ENCODE measurements around the gene HABP4. TPM values are rescaled to one million over a fixed set of nuclear protein-coding genes. Genes with fewer than 3 reads are reported as not detected.

HABP4 gene
- total and polyA plus RNA-seq, 2 of the 4 experiments (the other 2 are of a cell fraction), result 5.2 to 10.6 TPM

DNA sequence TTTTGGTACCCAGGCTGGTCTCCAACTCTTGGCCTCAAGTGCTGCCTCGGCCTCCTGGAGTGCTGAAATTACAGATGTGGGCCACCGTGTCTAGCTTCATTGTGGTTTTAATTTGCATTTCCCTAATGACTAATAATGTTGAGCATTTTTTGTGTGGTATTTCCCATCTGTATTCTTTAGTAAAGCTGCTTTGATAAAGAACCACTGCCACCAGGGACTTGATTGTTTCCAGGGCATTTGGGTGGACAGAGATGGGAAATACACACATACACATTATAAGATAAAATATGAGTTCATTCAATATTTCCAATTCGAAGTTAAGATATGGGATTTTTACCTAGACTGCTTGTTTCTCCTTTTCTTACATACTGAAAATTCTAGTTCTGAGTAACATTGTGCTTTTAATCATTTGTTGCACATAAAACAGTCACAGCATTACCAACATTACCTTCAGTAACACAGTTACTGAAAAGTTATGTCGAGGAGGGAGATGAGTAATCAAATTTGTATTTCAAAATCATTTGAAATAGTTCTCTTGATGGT, 28.9 kb downstream of the HABP4 start:
- TF ChIP-seq RFX5 (IDR thresholded peaks at IDR 0.05; ENCODE audit: low read depth, low read length) (no peak), NFE2L2 (IDR thresholded peaks at IDR 0.05; ENCODE audit: low read depth, low read length) (no peak), SMC3 (IDR thresholded peaks at IDR 0.05; ENCODE audit: low read depth, low read length) (no peak), RAD21 (IDR thresholded peaks at IDR 0.05; ENCODE audit: low read length) (no peak)
- H2AFZ ChIP-seq (replicated peaks; ENCODE audit: low read length, poor library complexity), result no peak overlapping the region
- H3K14ac ChIP-seq (replicated peaks; ENCODE audit: low read depth, low read length), result no peak overlapping the region
- peak; percentile 40 for ATAC-seq (ENCODE audit: low read depth)
- no peak overlapping the region for H4K5ac ChIP-seq (ENCODE audit: low read depth, low read length)
- H3K36me3 ChIP-seq (ENCODE audit: control insufficient read depth, insufficient read depth, low read length), result peaks cover 3% of the 10 kb centered on the region; the same call in 1 of the 2 replicates
- no peak overlapping the region for H4K8ac ChIP-seq (ENCODE audit: low read depth in 2 of 2, low read length in 2 of 2)
- H3K27ac ChIP-seq (ENCODE audit: insufficient read depth, low read length), result no peak overlapping the region; the same call in 1 of the 2 replicates
- dilution Hi-C loops (cut with HindIII; ENCODE audit: low sequenced_read_pairs, unreplicated experiment) (no loop called here), intact Hi-C loops (cut with micrococcal nuclease) (no loop called here), in situ Hi-C loops (cut with MboI; ENCODE audit: low sequenced_read_pairs) (no loop called here)
- peaks cover 3% of the 10 kb centered on the region for H3K4me1 ChIP-seq (ENCODE audit: control insufficient read depth, insufficient read depth, low read length)
- no peak overlapping the region for H3K4ac ChIP-seq (ENCODE audit: low read depth, low read length)
- no peak overlapping the region for H3K9ac ChIP-seq (ENCODE audit: low read depth, low read length)
- no CpG with 5 or more reads among the region's 4 CpGs for WGBS, 2 experiments (ENCODE audit: extremely low coverage in 2 of 2, insufficient read length in 1 of 2)
- no peaks in the 10 kb centered on the region for H3K27me3 ChIP-seq (ENCODE audit: control insufficient read depth, insufficient read depth, low read length)
- no peak overlapping the region for H2AK9ac ChIP-seq (replicated peaks; ENCODE audit: low read depth, low read length, poor library complexity)
- no peak overlapping the region for H3K18ac ChIP-seq (ENCODE audit: low read depth, low read length)
- DNase-seq, result peak; percentile 49
- H2BK15ac ChIP-seq (ENCODE audit: low read depth, low read length), result no peak overlapping the region
- 0 out of 2 replicates have a peak overlapping the region, but pooled peaks have one; percentile 26 for H2AK5ac ChIP-seq (ENCODE audit: low read depth, low read length)
- H4K91ac ChIP-seq (ENCODE audit: insufficient read depth, low read depth, low read length), result no peak overlapping the region
- H4K20me1 ChIP-seq (ENCODE audit: insufficient read depth, low read length), result no peaks in the 10 kb centered on the region; the same call in 1 of the 2 replicates
- H2BK120ac ChIP-seq (ENCODE audit: low read depth, low read length), result no peak overlapping the region
- H2BK5ac ChIP-seq (ENCODE audit: low read depth, low read length, poor library complexity, severe bottlenecking), result no peak overlapping the region
- no peaks in the 10 kb centered on the region for H3K9me3 ChIP-seq (ENCODE audit: control insufficient read depth, insufficient read depth, low read length)
- BruUV-seq (replicated peaks), result no TSS peak
- H3K79me1 ChIP-seq (ENCODE audit: low read depth in 1 of 2, low read length in 2 of 2), result peaks cover 0 to 12% of the 10 kb centered on the region in 2 experiments; a peak in 3 of 4 replicates
- POLR2A ChIA-PET (ENCODE audit: unreplicated experiment), result no interaction called here
- H3K9me1 ChIP-seq (ENCODE audit: insufficient read depth, low read length), result no peaks in the 10 kb centered on the region
- no peak overlapping the region for H3K4me2 ChIP-seq (ENCODE audit: low read depth, low read length)
- no peak overlapping the region for H3K4me3 ChIP-seq (ENCODE audit: insufficient read depth, low read depth, low read length)
- no peak overlapping the region for H2BK20ac ChIP-seq (ENCODE audit: low read depth, low read length)
- CTCF ChIA-PET, result interaction anchor here (1.1 kb wide), 1 partner anchor 14 kb away, joined by 7 read pairs; no protein-coding TSS in a partner anchor
- H3K56ac ChIP-seq (ENCODE audit: extremely low read depth, insufficient read depth, low read length), result no peak overlapping the region
- H3K23ac ChIP-seq (ENCODE audit: low read depth, low read length), result no peak overlapping the region
